SW480 (cell line): ENCODE measurements around the gene TBC1D16.
"Not testable (repeated sequence)": the region's sequence is repeated elsewhere in the genome, so short reads cannot be mapped to it uniquely, and the experiment has no call there.

Source experiments
- DNase-seq: peaks from one replicate; pipeline ENCODE4 v3.0.0-alpha.2; 2016; ENCODE audit warnings: low spot score

The TBC1D16 gene

GRCh38 chr17:79913896-79914812, 121.5 kb downstream of the TBC1D16 start:
- DNase-seq: peak; percentile 82

- no peak for DNase-seq
These were observed 122.2 kb downstream of the TBC1D16 start for GRCh38 chr17:79913451-79913850.

GRCh38 chr17:79912552-79913330, 122.9 kb downstream of the TBC1D16 start:
- DNase-seq: no peak

GRCh38 chr17:79911430-79912399, 124.0 kb downstream of the TBC1D16 start:
- no peak for DNase-seq

- DNase-seq: no peak
These were observed 124.7 kb downstream of the TBC1D16 start for GRCh38 chr17:79910985-79911361.

DNA sequence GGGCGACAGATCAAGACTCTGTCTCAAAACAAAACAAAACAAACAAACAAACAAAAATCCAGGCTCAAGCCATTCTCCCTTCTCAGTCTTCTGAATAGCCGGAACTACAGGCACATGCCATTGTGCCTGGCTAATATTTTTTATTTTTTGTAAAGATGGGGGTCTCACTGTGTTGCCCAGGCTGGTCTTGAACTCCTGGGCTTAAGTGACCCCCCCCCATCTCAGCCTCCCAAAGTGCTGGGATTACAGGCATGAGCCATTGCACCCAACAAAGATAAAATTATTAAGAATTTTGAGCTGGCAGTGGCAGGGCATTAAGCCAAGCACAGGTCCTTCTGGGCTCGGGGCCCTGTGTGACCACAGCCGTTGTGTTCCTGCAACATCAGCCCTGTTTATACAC, 126.6 kb downstream of the TBC1D16 start:
- DNase-seq: no peak

- no peak for DNase-seq
These were observed 127.8 kb downstream of the TBC1D16 start for GRCh38 chr17:79907850-79908249.

- no peak for DNase-seq
These were observed 128.4 kb downstream of the TBC1D16 start for GRCh38 chr17:79907217-79907715.

DNA sequence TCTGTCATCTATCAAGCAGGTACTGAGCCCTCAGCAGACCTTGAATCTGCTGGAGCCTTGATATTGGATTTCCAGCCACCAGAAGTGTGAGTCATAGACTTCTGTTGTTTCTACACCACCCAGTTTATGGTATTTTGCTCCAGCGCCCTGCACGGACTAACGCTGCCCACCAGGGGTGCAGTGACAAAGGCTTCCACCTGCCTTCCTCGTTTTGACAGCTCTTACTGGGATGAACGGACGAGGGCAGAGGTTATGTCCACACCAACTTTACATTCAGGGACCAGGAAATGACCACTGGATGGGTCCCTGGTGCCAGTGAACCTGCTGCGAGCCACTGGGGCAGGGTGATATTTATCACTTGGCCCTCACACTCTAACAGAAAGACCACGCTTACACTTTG, 129.8 kb downstream of the TBC1D16 start:
- DNase-seq: peak; percentile 91

DNA sequence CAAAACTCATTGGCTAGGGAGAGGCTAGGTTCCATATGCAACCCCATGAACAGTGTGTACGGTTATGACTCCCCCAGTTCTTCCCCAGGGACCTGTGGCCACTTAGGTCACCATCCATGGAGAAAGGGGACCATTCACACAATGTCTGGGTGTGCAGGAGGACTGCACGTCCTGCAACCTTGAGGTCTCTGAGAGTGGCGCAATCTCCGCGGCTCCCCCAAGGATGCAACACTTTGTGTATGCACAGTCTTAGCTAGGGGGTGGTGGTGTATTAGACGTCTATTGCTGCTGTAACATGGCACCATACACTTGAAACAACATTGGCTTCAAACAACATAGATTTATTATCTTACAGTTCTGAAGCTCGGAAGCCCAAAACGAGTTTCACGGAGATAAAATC, 130.8 kb downstream of the TBC1D16 start:
- no peak for DNase-seq

DNA sequence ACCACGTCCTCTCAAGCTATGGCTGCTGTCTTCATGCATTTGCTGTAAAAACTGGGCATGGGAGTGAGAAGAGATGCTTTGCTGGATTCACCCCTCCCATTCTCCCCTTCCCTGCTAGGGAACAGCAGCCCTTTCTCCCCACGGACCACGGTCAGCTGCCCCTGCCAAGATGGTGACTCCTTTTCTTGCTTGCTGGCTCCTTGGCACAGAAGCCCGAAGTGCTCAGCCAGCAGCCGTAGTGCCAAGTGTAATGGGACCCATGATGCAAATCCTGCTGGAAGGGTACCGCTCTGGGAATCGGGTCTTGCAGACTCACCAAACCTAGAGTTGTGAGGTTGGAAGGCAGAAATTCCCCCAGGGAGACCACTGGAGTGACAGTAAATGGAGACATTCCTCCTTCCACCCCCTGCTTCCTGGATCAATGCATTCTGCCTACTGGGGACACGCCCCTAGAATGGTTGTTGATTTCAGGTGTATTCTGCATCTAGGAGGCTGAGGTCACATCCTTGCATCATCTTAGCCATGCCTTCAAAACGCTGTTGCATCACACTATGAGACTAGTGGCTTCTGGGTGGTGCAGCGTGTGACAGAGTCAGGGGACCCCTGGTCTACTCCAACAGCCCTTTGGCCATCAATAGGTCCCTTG, 133.4 kb downstream of the TBC1D16 start:
- DNase-seq: peak; percentile 63

GRCh38 chr17:79901131-79901530, 134.5 kb downstream of the TBC1D16 start:
- no peak for DNase-seq

GRCh38 chr17:79899584-79899983, 136.1 kb downstream of the TBC1D16 start:
- no peak for DNase-seq

DNA sequence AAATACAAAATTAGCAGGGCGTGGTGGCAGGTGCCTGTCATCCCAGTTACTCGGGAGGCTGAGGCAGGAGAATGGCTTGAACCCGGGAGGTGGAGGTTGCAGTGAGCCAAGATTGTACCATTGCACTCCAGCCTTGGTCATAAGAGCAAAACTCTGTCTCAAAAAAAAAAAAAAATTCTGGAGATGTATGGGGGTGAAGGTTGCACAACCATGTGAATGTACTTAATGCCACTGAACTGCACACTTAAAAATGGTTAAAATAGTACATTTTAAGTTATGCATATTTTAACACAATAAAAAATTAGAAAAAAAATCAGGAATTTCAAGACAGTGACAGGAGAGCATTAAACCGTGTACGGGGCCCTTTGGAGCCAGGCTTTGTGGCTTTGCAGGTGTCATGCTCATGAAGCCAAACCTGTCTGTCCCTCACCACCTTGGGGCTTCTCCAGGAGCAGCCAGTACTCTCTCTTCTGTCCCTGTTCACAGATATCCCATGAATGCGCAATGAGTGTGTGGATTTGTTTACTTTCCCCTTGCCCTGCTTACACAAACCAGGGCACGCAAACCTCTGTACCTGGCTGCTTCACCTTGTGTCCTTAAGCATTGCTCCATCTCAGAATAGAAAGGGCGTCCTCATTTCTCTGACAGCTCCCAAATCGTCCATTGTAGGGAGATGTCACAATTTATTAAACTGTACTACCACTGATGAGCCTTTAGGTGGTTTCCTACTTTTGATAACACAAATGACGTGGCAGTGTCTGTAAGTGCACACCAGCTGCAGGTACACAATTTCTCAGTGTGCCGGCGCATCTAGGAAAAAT, 138.2 kb downstream of the TBC1D16 start:
- no peak for DNase-seq

DNA sequence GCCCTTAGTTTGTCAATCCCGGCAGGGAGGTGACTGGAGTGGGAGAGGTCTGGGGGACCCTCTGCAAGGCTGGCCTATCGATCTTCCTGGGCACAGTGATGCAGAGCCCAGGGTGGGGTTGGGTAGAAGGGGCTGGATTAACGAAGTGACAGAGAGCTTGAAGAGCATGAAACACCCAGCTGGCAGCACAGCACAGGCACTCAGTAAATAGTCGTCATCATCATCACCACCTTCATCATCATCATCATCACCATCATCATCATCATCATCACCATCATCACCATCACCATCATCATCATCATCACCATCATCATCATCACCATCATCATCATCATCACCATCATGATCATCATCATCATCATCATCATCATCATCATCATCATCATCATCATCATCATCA, 142.2 kb downstream of the TBC1D16 start:
- DNase-seq: not testable (repeated sequence)

GRCh38 chr17:79892457-79893241, 143.0 kb downstream of the TBC1D16 start:
- DNase-seq: peak; percentile 81

DNA sequence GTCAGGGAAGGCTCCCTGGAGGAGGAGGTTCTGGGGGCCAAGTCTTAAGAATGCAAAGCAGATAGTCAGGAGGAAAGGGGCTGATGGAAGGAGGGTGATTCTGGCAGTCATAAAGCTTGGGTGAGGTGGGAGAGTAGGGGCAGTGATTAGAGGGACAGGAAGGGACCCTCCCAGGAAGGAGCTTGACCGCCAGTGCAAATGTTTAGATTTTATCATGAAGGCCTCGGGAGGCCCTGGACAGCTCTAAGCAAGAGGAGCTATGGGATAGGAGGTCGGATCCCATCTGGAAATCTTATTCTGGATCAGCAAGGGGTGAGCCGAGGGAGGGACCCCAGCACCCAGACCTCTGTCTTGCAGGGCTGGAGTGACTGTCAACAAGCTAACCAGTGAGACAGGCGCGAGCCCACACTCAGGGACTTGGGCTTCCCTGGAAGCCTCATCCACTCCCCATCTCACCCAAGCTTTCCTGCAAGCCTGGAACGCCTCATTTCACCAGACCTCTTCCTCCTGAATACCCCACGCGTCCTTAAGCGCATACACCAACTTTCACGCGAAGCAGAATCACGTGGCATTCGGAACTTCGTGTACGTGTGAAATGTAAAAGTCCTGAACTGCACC, 144.4 kb downstream of the TBC1D16 start:
- DNase-seq: no peak

- DNase-seq: no peak
These were observed 145.0 kb downstream of the TBC1D16 start for GRCh38 chr17:79890706-79891105.
